ENCODE data around the gene IL4I1.

The IL4I1 gene

DNA sequence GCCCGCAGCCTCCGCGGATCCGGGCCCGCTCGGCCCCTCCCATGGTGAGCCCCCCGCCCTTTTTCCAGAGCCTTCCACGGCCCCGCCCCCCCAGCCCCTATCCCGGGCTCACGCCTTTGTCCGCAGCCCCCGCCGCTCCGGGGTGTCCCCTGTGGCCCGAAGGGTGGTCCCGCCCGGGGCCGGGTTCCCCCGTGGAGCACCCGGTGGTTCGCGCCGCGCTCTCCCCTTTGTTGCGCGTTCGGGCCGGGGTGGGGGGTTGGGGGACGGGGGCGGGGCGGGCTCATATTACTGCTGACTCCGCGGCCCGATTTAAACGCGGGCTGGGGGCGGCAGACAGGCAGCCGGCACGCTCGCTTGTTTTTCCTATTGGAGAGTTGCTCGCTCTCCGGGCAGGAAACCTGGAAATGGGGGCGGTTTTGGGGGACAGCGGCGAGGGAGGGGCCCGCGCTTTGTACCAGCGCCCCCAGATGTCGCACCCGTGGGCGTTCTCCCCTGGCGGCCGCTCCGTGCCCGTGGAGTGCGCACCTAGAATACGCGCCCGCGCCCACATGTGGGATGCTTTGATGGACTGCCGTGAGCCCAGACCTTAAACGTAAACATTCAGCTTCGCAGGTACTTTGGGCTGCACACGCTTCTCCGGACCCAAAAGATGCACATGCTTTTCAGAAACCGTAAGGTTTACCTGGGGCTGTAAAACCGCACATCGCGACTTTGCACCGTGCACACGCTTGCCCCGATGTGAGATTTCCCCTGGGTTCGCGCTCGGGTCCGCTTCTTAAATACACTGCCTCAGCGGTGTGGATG is 45.0 kb downstream of the IL4I1 start:
- no peak for DNase-seq (ENCODE audit: low spot score)

DNA sequence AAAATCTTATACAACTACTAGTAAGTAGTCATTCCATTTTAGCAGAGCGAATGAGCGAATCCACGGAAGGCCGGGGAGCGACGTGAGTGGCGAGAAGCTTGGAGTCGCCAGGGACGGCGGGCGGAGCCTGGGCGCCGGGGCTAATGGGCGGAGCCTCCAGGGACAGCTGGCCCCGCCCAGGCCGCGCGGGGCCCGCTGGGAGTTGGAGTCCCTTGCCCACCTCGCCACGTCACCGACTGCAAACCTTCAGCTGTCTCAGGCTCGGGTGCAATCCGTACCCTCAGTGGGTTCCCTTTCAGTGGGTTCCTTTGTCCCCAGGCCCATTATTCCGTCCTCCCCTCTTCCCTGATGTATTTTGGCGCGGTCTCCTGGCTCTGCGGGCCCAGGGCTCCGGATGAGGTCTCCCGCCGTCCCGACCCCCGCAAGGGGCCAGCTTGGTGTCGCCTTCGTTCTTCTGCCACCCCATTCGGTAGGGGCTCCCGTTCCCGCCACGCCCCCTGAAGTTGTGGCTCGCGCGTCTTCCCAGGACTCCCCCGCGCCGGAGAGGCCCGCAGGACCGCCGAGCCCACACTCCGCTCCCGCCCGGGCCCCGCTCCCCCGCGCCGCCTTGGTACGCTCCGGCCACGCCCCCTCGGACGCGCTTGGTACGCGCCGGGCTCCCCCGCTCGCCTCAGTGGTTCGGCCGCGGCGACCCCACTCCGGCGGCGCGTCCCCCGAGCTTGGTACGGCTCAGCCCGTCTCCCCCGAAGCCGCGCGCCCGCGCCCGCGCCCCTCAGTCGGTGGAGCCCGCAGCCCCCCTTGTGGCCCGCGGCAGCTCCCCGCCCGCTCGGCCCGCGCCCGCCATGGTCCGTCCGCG is 46.0 kb downstream of the IL4I1 start, which contains the start of gene PTOV1:
Gene PTOV1, plus strand, starts transcription at position 673 of the 856 bp plus-strand sequence.
- peak; percentile 95 for DNase-seq (ENCODE audit: low spot score)

DNA sequence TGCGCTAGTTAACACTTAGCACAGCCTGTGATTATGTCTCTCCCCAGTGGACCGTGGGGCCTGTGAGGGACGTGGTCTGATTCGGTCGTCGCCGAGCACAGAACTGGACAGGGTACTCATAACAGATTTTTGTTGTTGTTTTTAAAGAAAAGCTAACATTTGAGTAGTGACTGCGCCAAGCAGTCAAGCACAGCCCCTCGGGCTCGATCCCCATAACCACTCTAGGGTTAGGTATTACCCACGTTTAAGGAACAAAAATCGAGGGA is 46.5 kb downstream of the IL4I1 start:
- DNase-seq (ENCODE audit: low spot score) = no peak

DNA sequence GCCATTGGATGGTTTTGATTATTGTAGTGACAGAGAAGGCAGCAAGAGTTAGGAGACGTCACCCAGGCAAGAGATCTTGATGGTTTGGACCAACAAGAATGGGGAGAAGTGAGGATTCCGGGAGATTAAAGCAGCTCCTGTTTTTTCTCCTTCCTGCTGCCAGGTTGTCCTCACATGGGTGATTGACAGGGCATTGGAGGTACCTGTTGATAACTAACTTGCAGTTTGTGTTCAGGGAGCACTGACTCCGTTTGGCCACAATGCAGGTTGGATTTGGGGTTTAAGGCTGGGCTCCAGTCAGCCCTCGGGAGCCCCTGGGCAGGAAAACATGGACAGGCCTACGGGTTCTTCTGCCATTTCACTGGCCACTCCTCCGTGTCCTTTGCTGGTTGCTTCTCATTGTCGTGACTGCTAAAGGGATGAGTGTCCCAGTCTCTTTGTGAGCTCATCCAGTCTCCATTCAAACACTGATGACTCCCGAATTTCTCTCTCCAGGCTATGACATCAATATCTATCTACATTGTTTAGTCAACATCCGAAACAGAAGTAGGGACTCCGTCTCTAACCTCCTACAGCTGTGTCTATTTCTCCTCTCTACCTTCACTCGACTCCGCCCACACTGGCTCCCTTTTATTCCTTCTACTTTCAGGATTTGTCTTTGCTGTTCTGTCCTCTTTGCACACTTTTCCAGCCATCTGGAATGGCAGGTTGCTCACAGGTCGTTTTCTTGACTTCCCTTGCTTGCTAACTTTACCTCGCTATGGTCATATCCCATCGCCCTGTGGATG is 47.1 kb downstream of the IL4I1 start:
- DNase-seq (ENCODE audit: low spot score) = no peak

DNA sequence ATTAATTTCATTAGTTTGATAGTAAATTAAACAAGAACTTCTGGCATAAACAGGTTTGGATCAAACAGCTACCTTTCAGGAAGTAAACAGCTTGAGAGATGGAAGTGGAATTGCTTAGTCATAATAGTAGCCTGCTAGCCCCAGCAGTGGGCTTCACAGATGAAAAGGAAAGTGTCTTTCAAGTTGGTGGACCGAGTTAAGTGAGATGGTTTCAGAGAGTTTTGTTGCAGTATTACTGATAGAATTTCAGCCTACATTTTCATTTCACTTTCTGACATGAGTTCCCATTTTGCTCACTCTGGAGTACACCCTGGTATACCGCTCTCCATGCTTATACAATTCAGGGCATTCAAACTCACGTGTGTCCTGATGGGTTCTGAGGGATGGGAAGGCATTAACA is 47.7 kb downstream of the IL4I1 start:
- DNase-seq (ENCODE audit: low spot score) = no peak

DNA sequence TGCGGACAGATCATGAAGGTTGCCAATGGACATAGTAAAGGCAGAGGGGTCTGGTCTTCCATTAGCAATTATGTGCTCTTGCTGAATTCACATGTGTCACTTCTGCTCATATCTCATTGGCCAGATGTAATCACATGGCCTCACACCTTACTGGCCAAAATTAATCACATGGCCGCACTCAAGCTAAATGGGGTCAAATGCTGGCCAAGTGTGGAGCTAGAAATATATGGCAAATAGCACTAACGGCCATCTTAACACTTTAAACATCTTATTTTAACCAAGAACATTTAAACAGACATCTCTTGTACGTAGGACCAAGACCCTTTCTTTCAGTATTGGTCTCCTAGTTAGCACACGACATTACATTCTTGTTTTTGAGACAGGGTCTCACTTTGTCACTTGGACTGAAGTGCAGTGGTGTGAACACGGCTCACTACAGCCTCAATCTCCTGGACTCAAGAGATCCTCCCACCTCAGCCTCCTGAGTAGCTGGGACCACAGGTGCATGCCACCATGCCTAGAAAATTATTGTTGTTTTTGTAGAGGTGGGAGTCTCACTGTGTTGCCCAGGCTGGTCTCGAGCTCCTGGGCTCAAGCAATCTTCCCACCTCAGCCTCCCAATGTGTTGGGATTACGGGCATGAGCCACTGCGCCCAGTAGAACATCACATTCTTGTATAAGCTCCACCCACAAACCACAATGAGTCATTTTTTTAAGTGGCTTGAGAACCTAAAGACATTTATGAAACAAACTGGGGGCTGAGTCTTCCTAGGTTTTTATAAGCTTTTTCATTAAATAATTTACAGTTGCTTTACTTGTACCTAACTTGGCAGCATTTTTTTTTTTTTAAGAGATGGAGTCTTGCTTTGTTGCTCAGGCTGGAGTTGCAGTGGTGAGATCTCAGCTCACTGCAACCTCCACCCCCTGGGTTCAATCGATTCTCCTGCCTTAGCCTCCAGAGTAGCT is 48.7 kb downstream of the IL4I1 start:
- no peak for DNase-seq (ENCODE audit: low spot score)

DNA sequence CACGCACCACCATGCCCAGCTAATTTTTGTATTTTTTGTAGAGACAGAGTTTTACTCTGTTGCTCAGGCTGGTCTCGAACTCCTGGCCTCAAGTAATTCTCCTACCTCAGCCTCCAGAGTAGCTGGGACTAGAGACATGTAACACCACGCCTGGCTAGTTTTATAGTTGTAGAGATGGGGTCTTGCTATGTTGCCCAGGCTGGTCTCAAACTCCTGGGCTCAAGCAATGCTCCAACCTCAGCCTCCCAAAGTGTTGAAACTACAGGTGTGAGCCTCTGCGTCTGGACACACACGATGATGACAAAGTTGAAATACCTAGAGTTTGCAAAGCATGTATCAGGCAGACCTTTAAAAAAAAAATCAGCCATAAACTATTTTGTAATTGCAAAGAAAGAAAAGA is 50.3 kb downstream of the IL4I1 start:
- no peak for DNase-seq (ENCODE audit: low spot score)

DNA sequence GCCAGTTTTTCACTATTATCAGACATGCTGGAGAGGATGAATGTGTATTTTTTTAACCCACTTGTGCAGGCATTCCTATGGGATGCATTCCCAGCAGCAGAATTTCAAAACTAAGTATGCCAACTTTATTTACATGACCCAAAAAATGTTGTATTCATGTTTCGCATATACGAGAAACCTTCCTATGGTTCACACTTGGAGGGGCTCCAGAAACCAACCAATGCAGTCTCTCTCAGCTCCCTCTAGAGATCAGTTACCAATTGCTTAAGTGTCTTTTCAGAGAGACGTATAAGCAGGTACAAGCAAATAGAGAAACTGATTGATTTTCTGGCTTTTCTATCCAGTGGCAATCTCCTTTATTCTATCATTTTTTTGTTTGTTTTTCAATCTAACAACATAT is 51.3 kb downstream of the IL4I1 start:
- no peak for DNase-seq (ENCODE audit: low spot score)

DNA sequence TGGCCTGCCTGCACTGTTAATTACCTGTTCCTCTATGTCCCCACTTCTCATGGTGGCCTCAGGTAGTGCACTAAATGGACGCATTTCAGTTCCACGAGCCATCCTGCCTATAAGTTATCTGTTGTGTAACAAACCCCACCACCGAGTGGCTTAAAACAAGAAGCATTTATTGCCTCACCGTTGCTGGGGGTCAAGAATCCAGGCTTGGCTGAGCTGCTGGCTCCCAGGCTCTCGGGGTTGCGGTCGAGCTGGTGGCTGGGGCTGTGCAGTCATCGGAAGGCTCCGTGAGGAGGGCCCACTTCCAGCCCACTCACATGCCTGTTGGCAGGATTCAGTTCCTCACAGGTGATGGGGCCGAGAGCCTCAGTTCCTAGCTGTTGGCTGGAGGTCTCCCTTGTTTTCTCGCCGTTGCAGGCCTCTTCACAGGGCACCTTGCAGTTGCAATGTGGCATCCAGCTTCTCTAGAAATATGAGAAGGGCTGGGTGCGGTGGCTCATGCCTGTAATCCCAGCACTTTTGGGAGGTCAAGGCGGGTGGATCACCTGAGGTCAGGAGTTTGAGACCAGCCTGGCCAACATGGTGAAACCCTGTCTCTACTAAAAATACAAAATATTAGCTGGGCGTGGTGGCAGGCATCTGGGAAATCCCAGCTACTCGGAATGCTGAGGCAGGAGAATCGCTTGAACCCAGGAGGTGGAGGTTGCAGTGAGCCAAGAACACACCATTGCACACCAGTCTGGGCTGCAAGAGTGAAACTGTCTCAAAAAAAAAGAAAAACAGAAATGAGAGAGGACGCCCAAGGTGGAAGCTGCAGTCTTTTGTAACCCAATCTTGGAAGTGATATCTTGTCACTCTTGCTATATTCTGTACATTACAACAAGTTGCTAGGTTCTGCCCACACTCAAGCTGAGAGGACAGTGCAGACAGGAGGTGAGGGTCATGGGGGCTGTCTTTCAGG is 52.3 kb downstream of the IL4I1 start:
- DNase-seq (ENCODE audit: low spot score) = no peak

DNA sequence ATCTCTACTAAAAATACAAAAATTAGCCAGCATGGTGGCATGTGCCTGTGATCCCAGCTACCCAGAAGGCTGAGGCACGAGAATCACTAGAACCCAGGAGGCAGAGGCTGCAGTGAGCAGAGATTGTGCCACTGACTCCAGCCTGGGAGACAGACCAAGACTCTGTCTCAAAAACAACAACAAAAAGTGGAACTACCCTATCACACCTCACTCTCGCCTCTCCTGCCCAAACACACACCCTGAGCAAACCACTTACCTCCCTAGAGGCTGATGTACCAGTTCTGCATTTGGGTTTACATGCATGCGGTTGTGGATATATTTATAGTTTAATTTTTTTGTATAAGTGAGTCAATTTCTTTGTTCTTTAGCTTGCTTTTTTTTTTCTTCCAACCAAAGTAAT is 53.4 kb downstream of the IL4I1 start:
- no peak for DNase-seq (ENCODE audit: low spot score)

DNA sequence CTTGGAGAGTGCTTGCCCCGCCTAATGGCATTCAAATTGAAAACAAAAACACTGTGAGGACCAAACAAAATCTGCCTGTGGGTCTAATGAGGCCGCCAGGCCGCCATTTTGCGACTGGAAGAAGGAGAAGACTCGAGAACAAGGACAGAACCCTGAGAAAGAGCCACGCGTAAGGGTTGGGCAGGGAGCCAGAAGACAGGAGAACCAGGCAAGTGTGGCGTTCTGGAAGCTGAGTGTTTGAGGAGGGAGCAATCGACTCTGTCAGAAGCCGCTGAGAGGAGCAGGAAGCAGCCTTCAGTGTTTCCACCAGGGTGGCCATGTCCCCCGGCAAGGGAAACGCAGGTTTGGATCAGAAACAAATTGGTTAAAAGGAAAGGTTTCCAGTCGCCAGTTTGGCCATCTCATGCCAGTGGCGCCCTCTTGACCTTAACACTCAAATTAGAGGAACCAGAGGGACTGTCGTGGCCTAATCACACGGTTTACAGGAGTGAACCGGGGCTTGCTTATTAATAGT is 55.9 kb downstream of the IL4I1 start:
- DNase-seq (ENCODE audit: low spot score) = no peak

DNA sequence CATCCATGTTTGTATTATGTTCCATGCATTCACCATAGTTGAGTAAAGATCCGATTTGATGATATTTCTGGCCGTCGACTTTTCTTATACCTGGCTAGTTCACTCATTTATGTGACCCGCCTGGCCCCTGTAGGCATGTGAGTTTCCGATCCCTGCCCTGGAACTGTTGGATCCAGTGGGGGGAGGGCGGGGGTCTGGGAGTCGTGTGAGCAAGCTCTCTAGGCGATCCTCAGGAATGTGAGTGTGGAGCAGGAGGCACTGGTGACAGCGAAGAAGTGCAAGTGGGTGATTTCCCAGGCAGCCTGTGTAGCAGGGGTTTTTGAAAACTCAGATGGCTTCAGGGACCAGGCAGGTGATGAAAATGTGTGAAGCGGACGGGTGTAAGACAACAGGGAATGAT is 56.4 kb downstream of the IL4I1 start:
- DNase-seq (ENCODE audit: low spot score) = no peak

DNA sequence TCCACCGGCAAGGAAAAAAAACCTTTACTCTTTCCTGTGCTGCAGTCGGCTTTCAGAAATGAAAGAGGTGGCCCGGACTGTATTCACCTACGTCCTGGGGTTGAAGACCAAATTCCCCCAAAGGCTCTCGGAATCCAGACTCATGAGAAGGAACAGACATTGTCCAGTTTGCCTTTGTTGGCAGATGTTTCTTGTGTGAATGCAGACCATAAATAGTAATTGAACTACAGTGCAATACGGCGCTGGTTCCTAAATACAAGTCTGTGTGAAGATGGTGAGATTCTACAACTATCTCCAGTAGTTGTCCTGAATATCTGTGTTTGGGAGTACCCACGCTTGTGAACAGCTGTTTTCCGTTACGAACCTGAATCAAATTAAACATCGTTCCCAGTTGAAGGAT is 57.0 kb downstream of the IL4I1 start:
- no peak for DNase-seq (ENCODE audit: low spot score)
